ENCODE results near the gene ASIC2.

GRCh38 chr17:33084755-33085154 lies 208.3 kb downstream of the ASIC2 start:
- TF ChIP-seq CTCF (IDR thresholded peaks at IDR 0.05) (no peak), POLR2A (IDR thresholded peaks at IDR 0.05) (no peak), EP300 (IDR thresholded peaks at IDR 0.05) (no peak)

Measured in sigmoid colon (tissue), 4 donors.